ENCODE measurements around the gene LSM11.
A peak's percentile ranks its signal among the peaks of the same experiment; 100 is the strongest.

Gene LSM11

DNA sequence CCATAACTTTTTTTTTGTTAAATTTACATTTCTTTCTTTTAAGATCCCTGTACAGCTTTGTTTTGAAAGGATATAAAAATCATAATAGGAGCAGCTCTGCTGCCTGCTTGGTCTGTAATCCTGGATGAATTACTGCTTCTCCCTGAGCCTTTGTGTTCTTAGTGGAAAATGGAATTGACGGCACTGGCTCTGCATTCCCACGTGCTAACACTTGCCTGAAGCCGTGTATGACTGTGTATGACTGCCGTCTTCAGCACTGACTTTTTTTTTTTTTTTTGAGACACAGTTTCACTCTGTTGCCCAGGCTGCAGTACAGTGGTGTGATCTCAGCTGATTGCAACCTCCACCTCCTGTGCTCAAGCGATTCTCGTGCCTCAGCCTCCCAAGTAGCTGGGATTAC is 7.5 kb upstream of the LSM11 start:
- no peak for FAIRE-seq

DNA sequence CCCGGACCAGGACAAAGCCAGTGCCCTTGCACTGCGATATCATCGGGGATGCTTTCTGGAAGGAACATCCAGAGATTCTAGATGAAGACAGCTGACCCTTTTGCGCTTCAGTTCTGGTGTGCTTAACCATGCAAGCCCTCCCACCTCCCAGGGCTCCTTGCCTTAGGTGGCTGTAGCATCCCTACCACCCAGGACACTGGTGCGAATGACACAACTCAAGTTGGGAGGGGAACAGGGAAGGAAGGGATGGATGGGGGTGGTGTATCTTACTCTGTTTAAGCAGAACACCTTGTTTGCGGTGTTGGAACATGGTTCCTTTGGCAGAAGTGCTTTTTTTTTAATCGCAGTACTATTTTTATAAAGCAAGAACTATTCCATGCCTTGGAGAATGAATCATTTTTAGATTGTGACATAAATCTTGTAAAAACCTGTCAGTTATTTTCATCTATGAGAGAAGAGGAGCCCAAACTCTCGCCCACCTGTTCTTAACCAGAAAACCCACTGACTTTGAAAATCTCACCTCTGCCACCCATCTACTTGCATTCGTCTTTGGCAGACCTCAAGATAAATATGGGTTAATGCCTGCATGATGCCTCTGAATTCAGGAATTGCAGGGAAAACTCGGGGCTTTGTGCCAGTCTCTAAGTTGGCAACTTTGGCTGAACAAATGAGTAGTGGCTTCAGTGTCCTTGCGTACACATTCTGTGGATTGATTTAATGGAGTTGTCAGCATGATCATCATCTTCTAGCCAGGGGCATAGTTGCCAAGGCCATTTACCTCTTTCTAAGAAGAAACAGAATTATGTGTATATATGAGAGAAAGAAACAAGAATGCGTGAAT is 3.9 kb upstream of the LSM11 start:
- FAIRE-seq, result no peak

DNA sequence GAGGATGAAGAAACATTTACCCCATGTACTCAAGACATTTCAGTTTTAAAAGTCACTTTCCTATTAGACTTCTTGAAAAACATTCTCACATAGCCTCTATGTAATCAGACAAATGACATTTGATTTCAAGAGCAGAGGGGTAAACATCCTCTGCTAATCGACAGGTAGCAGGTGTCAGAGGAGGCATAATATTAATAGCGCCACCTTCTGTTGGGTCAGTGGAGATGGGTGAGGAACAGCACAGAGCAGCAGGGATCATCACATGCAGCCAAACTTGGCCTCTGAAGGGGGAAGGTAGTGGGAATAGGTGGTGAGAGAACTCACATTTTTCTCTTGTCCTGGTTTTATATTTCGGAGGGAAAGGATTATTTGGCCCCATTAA is 3.3 kb upstream of the LSM11 start:
- FAIRE-seq, result no peak

DNA sequence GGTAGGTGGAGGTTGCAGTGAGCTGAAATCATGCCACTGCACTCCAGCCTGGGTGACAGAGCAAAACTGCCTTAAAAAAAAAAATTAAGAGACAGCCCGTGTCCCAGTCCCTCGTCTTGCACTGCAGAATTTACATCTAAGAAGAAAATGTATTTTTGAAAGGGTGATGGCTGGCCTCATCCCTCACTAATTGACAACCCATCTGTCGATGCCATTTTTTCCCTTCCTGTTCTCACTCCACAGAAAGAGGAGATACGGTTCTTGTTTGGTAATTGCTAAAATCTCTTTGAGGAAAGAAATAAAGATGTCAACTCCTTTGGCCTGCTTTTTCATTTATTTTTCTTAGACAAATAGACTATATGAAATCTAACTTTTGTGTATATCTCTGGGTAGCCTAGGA is 2.4 kb upstream of the LSM11 start:
- no peak for FAIRE-seq

DNA sequence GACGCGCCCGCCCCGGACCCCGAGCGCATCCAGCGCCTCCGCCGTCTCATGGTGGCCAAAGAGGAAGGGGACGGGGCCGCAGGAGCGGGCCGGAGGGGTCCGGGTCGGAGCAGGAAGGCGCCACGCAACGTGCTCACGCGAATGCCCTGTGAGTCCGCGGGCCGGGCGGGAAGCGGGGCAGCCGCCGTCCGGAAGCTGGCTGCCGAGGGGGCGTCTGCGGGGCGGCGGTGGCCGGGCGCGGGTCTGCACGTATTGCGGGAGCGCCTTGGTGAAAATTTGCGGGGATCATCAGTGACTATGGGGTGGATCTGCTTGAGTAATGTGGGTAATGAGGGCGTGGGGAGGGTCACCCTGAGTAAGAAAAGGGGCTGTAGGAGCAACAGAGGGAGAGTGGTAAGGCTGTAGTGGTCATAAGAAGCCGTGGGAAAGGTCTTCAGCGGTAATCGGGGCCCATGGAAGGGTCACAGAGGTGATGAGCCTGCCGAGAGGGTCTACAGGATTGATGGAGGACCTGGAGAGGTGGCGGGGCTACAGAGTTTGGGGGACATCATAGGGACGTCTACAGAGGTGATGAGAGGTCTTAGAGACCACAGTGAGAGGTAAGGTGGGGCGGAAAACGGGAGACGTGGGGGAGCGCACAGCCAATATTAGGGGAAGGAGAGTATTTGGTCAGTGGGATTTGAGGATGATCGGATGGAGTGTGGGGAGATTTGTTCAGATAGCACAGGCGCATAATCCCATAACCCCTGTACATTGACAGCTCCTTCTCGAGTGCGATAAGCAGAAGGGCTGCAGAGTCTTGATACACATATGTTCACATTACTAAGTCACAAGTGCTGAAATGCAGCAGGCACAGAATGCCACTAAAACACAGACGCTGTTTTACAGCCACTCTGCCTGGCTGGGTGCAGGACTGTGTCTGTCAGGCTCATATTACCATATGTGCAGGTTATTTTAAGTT is 819 bp downstream of the LSM11 start:
- FAIRE-seq, result no peak

DNA sequence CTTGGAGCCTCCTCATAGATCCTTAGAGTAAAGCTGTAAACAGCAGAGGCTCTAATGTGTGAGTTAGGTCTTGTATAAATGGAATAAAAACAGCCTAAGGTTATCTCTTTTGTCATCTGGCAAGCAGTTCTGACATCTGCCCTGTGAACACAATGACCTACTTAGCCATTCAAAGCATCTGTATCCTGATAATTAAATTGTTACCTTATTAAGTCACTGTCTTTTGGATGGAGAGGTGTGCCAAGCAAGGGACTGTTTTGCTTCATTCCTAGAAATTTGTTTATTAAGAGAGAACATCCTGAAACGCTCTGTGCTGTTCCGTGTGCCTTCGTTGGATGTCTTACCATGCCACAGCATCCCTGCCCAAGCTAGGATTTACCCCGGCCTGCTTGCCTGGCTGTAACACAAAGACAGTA is 1.5 kb downstream of the LSM11 start:
- FAIRE-seq, result no peak

DNA sequence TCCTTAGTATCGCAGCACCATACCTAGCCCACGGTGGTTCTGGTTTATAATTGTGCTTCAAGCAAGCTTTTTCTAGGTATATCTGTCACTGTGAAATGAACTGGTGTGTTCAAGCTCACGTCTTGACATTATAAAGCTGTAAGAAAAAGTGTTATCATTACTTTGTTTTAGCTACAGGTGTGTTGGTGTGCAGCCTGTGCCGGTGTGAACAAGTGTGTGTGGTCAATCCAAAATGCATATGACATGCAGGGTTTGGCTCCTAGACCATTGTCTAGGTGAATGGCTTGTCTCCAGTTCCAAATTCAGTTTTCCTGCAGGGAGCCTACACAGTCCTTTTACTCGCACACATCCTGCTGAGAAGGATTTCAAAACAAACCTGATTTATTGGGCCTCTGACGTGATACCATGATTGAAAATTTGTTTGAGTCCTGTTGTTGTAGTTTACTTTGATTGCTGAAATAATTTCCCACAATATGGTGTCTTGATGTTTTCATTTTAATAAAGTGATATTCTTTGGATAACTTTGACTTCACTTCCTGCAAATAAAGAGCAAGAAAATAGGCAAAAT is 3.7 kb downstream of the LSM11 start:
- no peak for FAIRE-seq

DNA sequence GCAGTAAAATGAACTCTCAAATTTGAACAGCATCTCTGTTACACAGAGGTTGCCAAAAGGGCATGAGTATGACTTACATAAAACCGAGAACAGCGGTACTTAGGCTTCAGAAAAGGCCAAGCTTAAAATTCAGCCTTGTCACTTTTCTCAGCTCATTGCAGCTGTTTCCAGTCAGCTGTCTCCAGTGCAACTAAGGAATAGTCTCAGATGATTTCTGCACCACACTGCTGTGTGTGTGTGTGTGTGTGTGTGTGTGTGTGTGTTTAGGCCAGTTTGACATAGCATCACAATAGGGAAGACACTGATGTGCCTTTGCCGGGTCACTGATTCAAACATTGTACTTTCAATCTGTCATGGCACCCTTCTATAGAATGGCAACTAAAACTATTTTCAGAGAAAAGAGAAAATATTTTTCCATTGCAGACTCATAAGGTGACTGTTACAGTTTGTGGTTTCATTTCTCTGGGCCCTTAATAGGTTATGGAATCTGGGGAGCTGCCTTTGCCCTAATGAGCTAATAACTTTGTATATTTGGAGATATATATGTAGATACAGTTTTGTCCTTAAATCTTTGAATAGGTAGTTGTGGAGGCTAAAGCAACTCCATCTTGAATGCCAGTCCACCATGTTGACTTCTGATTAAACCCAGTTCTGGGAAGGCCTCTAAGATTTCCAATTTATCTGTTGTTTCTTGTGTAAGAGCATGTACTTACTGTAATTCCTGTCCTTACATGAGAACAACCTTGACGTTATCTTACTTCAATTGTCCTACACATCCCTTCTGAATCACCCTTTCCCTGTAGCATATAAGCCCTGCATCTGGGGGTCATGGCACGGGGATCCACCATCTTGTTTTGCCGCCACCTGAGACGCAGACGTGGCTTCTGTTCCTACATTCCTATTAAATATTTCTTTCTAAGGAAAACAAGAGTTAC is 4.5 kb downstream of the LSM11 start:
- FAIRE-seq, result no peak

DNA sequence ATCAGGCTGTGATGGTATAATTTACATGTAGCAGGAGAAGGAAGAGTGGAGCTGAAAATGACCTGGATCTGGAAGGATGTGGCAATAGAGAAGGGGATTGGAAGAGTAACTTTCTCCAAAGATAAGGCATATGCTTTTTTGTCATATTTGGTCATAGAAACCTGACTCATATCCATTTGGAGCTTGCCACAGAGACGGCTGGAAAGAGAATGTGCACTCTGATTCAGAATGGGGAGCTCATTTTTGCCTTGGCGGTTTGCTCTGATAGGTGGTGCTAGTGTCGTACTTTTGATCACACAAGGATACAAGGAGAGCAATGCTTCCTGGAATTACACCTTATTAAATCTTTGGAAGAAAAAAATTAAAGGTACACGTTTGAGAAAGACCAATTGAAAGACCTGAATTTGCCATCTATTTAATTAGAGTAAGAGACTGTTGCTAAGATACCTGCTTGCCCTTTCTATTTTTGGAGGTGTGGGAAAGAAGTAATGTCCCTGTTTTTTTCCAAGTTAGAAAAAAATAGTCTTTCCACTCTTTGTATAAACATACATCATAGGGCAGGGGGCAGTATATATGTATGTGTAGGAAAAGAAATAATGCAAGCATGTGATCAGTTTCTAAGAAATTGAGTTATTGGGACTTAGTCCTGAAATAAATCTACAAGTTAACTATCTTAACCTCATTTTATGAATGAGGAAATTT is 5.4 kb downstream of the LSM11 start:
- no peak for FAIRE-seq

DNA sequence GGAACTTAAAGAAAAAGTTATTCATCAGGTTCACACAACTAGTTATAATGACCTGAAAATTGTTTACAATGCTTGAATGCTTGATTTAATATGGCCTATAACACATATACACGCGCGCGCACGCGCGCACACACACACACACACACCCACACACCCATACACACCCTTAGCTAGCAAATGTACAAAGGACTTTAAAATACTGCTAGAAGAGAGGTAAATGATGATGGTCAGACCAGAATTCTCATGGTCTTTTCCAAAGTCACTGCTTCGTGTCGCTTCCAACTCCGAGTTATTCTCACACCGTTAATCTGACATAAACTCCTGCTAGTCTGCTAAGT is 5.9 kb downstream of the LSM11 start:
- FAIRE-seq, result no peak

DNA sequence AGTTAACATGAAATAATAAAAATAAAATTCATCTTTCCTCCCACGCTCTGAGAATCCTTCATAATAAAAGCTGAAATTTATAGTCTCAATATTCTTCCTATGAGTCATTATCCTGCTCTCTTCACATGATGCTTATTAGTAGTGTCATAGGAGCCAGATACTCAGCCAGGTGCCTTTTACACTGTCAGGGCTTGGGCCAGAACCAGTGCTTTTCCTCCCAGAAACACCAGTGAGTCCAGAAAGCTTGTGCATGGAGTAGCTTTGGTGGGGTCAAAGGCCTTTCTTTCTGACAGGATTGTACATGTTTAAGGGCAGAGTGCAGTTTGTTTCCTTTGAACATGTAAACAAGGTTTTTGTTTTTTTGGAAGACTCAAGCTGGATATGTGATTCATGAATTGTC is 6.8 kb downstream of the LSM11 start:
- no peak for FAIRE-seq

DNA sequence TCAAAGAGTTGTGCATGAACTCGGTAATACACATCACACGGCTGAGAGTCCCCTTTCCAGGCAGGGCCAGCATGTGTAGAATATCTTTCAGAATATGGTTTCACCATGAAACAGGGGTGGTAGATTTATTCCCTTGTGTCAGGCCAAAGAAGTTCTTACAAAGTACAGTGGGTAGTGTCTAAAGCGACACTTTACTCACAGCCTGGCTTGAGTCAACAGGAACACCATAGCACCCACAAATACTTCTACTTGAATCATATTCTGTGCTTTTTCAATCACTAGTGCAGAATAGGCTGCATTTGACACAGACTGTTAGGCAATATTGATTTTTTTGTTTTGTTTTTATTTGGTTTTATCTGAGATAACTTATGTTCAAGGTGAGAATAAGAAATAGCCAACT is 12.6 kb downstream of the LSM11 start:
- FAIRE-seq, result no peak

DNA sequence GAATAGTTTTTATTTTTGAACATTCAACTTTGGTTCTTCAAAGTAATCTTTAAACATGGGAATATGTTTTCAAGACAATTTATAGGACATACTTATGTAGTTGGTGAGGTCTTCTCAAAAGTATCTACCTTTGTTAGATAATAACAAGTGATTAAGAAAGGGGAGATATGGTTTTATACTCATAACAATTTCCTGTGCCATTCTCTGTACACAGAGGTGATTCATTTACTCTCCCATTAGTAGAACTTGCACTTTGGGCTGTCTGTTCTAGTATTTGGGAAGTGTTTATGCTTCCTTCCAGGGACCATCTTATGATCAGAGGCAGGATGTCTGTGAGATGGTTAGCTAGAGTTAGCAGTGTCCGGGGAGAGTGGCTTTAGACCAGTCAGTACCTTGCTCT is 15.2 kb downstream of the LSM11 start:
- no peak for FAIRE-seq

DNA sequence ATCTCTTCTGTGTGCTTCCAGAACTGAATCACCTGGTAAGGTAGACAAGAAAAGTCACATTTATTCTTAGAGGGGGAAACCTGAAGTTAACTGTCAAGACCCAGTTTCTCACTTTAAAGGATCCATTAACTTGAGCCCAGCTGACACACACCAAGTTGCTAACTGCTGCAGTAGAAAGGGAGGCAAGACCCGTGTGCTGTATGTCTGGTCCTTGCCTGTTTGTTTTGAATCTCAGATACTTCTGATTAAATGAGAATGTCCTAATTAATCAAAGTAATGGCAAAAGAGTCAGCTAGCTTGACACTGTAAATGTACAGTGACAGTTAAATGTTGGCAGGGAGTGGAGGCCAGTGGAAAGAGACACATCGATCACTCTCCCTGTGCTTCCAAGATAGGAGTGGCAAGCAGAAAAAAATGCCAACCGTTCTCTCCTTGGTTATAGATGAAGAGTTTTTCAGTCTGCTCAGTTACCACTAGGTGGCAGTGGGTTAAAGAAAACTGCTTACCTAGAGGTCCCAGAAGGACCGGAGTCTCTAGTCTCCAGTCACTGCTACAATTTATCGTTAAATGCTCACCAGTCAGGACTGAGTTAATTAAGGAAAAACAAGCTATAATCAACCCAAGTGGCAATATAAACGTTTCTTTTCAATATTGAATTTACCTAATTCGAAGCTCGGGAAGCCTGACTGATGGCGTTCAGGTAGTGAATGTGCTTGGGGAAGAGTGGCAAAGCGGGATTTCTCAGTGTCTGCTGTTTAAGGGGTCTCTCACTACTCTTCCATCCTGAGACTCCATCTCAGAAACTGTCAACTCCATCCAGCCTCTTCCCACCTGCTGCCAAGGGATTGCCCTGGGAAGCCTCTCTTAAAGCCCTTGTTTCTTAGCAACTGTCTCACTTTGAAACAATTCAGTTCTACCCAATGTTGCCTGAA is 18.4 kb downstream of the LSM11 start:
- FAIRE-seq, result peak; percentile 73

DNA sequence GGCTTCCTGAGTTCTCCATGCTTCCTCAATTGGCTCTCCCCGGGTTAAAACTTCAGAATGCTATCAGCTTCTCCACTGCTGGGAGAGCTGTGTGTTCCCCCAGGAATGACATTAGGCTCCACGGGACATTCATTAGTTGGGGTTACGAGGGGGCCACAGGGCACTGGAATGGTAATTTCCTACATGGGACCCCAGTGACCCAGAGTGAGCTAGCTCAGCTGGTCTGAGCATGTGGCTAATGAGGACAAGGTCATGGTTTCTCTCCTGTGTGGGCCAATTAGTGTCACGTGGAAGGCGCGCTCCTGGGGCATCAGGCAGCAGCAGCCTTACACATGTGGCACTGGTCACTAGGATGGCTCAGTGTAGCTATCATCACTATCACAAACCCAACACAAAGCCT is 21.0 kb downstream of the LSM11 start:
- no peak for FAIRE-seq

DNA sequence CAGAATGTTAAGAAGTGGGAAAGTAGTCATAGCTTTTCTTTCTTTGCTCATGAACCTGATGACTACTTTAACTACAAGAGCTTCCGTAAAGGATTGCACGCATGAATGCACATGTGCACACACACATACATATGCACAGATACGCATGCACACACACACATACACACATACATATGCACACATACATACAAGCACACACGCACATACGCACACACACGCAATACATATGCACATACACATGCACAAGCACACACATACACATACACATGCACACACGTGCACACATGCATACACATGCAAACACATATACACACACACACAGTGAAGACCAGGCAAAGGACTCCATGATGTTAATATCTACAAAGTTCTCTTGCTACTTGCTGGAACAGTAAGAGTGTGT is 22.9 kb downstream of the LSM11 start:
- no peak for FAIRE-seq

DNA sequence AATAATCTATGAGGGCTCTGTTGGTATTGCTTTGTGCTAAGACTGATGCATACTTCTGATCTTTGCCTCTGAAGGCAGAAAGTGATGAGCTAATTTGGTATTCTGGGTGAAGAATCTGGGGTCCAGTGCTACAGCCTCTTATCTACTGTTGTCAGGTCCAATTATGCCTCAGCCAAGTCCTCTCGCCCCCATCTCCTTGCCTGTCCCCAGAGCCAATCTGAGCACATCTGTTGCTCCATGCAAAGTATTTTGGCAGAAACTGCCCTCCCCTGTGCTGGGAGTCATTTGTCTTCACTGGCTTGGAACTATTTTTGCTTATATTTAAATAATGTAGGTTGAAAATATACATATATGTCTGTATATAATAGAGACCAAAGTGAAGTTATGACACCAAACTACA is 23.4 kb downstream of the LSM11 start:
- no peak for FAIRE-seq

DNA sequence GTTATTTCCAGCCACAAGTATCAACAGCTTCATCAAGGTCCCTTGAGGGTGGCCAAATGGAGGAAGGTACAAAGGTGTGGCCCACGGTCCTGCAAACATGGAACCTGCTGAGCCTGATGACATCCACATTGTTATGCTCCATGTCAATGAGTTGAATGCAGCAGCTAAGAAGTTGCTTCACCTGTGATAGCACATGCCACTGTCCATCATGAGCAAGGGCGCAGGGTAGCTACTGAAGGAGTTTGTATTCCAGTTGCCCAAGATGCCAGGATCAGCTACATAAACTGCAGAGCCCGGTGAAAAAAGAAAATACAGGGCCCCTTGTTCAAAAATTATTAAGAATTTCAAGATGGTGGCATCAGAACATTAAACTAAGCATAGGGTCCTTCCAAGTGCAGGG is 24.2 kb downstream of the LSM11 start:
- FAIRE-seq, result no peak

DNA sequence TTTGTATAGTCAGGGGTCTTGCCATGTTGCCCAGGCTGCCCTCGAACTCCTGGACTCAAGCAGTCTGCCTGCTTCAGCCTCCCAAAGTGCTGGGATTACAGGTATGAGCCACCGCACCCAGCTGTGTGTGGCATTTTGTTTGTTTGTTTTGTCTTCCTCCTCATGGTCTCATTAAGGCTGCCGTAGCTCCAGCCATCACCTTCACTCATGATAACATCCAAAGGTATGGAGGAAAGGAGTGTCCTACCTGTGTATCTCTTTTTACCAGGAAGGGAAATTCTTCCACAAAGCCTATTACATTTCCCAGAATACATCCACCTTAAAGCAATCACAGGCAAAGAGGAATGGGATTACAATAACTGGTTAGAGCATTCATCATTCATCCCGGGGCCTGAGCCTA is 27.2 kb downstream of the LSM11 start:
- FAIRE-seq, result no peak

DNA sequence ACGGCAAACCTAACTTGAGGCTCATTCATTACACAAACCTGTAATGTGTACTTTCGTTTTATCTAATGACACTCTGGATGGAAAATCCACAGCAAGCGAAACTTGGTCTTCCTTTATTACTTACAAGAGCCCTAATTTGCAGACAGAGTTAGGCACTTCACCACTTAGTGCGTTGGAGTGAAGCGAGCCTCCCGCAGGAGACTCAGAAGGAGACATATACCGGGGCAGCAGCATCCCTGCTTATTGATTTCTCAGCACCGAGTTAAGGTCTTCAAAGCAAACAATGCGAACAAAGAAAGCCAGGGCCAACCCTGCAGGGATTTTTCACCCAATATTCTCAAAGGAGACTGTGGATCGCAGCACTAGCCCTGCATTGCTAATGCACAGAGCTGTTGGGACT is 28.6 kb downstream of the LSM11 start:
- FAIRE-seq, result no peak
